Liver (tissue), 9 donors: ENCODE measurements around the gene IL26. TPM values are rescaled to one million over a fixed set of nuclear protein-coding genes. Genes with fewer than 3 reads are reported as not detected.

ENCODE experiments used
- DNase-seq: peaks from one replicate; pipeline ENCODE4 v3.0.0-alpha.2; 2017; ENCODE audit warnings: low spot score
- H3K27ac ChIP-seq, 2 donors: one replicate each; pipeline ENCODE4 v1.7.0; 2013; ENCODE audit warnings: inconsistent platforms in 2 of 2, low read length in 2 of 2, control low read depth in 1 of 2, low read depth in 1 of 2, mild to moderate bottlenecking in 1 of 2
- H3K27me3 ChIP-seq, 4 donors: one replicate each; pipeline versions ENCODE4 v1.6.1 to v1.7.0; 2013; ENCODE audit warnings: low read length in 3 of 4, inconsistent platforms in 1 of 4, mild to moderate bottlenecking in 1 of 4, moderate library complexity in 1 of 4; ENCODE audit not compliant: control insufficient read depth in 4 of 4, insufficient read depth in 4 of 4
- H3K36me3 ChIP-seq, 4 donors: one replicate each; pipeline versions ENCODE4 v1.6.1 to v1.7.0; 2013; ENCODE audit warnings: low read length in 3 of 4, mild to moderate bottlenecking in 3 of 4, low read depth in 1 of 4, moderate library complexity in 1 of 4; ENCODE audit not compliant: control insufficient read depth in 4 of 4, insufficient read depth in 3 of 4
- H3K4me1 ChIP-seq, 4 donors: one replicate each; pipeline versions ENCODE4 v1.6.1 to v1.7.0; 2013; ENCODE audit warnings: low read length in 3 of 4, mild to moderate bottlenecking in 3 of 4, moderate library complexity in 1 of 4; ENCODE audit not compliant: control insufficient read depth in 4 of 4, insufficient read depth in 4 of 4
- H3K4me3 ChIP-seq, 3 donors: one replicate each; pipeline versions ENCODE4 v1.6.1 to v1.7.0; 2013; ENCODE audit warnings: low read length in 3 of 3, control low read depth in 1 of 3, low read depth in 1 of 3, mild to moderate bottlenecking in 1 of 3
- H3K9ac ChIP-seq, 2 donors: one replicate each; pipeline ENCODE4 v1.7.0; 2013; ENCODE audit warnings: low read length in 2 of 2, mild to moderate bottlenecking in 2 of 2, moderate library complexity in 2 of 2, control low read depth in 1 of 2, low read depth in 1 of 2
- H3K9me3 ChIP-seq, 4 donors: one replicate each; pipeline versions ENCODE4 v1.6.1 to v1.7.0; 2013; ENCODE audit warnings: low read length in 3 of 4; ENCODE audit not compliant: control insufficient read depth in 4 of 4
- ATF3 ChIP-seq: IDR thresholded peaks from 2 replicates; pipeline ENCODE4 v1.6.1; 2016; ENCODE audit warnings: antibody characterized with exemption
- EGR1 ChIP-seq, 2 donors: IDR thresholded peaks; 2 replicates each; pipeline ENCODE4 v1.6.1; 2016 to 2018; ENCODE audit warnings: antibody characterized with exemption in 2 of 2, low read depth in 2 of 2
- FOXA1 ChIP-seq: IDR thresholded peaks from 2 replicates; pipeline ENCODE4 v1.6.1; 2016; ENCODE audit warnings: antibody characterized with exemption
- FOXA2 ChIP-seq: IDR thresholded peaks from 2 replicates; pipeline ENCODE4 v1.6.1; 2016; ENCODE audit warnings: antibody characterized with exemption
- GABPA ChIP-seq, 2 donors: IDR thresholded peaks in 1 of 2; conservative IDR thresholded peaks in 1 of 2; 2 replicates each; pipeline ENCODE4 v1.6.1; 2016; ENCODE audit warnings: antibody characterized with exemption in 2 of 2, mild to moderate bottlenecking in 1 of 2, moderate library complexity in 1 of 2
- HNF4A ChIP-seq, 2 donors: conservative IDR thresholded peaks; 2 replicates each; pipeline ENCODE4 v1.6.1; 2016; ENCODE audit warnings: antibody characterized with exemption in 2 of 2, mild to moderate bottlenecking in 2 of 2
- HNF4G ChIP-seq: IDR thresholded peaks from 2 replicates; pipeline ENCODE4 v1.6.1; 2016; ENCODE audit warnings: antibody characterized with exemption
- JUND ChIP-seq, 2 donors: IDR thresholded peaks; 2 replicates each; pipeline ENCODE4 v1.6.1; 2016; ENCODE audit warnings: antibody characterized with exemption in 2 of 2
- NR2F2 ChIP-seq: IDR thresholded peaks from 2 replicates; pipeline ENCODE4 v1.6.1; 2016; ENCODE audit warnings: antibody characterized with exemption
- RAD21 ChIP-seq, 2 donors: IDR thresholded peaks; 2 replicates each; pipeline ENCODE4 v1.6.1; 2016; ENCODE audit warnings: antibody characterized with exemption in 2 of 2, mild to moderate bottlenecking in 2 of 2
- REST ChIP-seq: IDR thresholded peaks from 2 replicates; pipeline ENCODE4 v1.6.1; 2016; ENCODE audit warnings: antibody characterized with exemption, mild to moderate bottlenecking
- RXRA ChIP-seq, 2 donors: IDR thresholded peaks; 2 replicates each; pipeline ENCODE4 v1.6.1; 2017 to 2018; ENCODE audit warnings: antibody characterized with exemption in 2 of 2, mild to moderate bottlenecking in 1 of 2
- SP1 ChIP-seq: IDR thresholded peaks from 2 replicates; pipeline ENCODE4 v1.6.1; 2018; ENCODE audit warnings: antibody characterized with exemption, mild to moderate bottlenecking
- TAF1 ChIP-seq: conservative IDR thresholded peaks from 2 replicates; pipeline ENCODE4 v1.6.1; 2016; ENCODE audit warnings: antibody characterized with exemption, mild to moderate bottlenecking
- YY1 ChIP-seq: IDR thresholded peaks from 2 replicates; pipeline ENCODE4 v1.6.1; 2016; ENCODE audit warnings: antibody characterized with exemption, mild to moderate bottlenecking
- WGBS: extraction: QIAGEN DNeasy Blood & Tissue Kit; methylation state at CpG from one replicate; pipeline ENCODE4 v1.1.7; 2013; 5-methylcytosine and 5-hydroxymethylcytosine counted together
- polyA plus RNA-seq, 2 donors: library from polyadenylated mRNA; stranded (reverse) in 1 of 2; unstranded in 1 of 2; fragments of 200-250 nt in 1 of 2; fragments of >200 nt in 1 of 2; fragmentation: Nextera tagmentation in 1 of 2; extraction: Ambion mirVana in 1 of 2; gene quantifications; one replicate each; pipeline versions ENCODE4 v1.2.1 to v1.2.3, GENCODE V29; 2013 to 2015
- total RNA-seq, 2 donors: library from RNA; depleted of rRNA; stranded (reverse); fragments of >200 nt; gene quantifications; one replicate each; pipeline ENCODE4 v1.2.3, GENCODE V29; 2014
- TF ChIP-seq, protein P1 (sequence below): IDR thresholded peaks from 2 replicates; pipeline ENCODE4 v1.6.1; 2016; ENCODE audit warnings: antibody characterized with exemption
- TF ChIP-seq, protein P2 (sequence below): IDR thresholded peaks from 2 replicates; pipeline ENCODE4 v1.6.1; 2016; ENCODE audit warnings: antibody characterized with exemption
- donor health status: healthy.
- donor health status: healthy.
- donor health status: healthy.
- donor health status: healthy.
- donor health status: healthy.

IL26 gene
- total and polyA plus RNA-seq, 4 donors = not detected

DNA sequence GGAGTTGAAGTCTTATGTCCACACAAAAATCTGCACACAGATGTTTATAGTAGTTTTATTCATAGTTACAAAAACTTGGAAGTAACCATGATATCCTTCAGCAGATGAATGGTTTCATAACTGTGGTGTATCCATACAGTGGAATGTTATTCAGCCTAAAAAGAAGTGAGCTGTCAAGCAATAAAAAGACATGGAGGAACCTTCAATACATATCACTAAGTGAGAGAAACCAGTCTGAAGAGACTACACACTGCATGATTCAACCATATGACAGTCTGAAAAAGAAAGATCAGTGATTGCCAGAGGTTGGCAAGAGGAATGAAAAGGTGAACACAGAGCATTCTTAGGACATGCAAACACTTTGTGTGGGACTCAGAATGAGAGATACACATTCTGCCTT is 47.4 kb downstream of the IL26 start:
- peaks cover 0 to 5% (median 0%) of the 10 kb centered on the region in 4 donors for H3K27me3 ChIP-seq
- TF ChIP-seq HNF4A (conservative IDR thresholded peaks at IDR 0.05) (no peak), GABPA (IDR thresholded peaks at IDR 0.05 in 1 of 2, conservative IDR thresholded peaks at IDR 0.05 in 1 of 2) (no peak), FOXA2 (no peak), HNF4G (no peak), RAD21 (IDR thresholded peaks at IDR 0.05) (no peak), SP1 (no peak), ATF3 (no peak), EGR1 (IDR thresholded peaks at IDR 0.05; ENCODE audit: low read depth in 2 of 2) (no peak)
- H3K9me3 ChIP-seq = peaks cover 0 to 4% (median 0%) of the 10 kb centered on the region in 4 donors
- H3K4me1 ChIP-seq = no peaks in the 10 kb centered on the region
- no peak overlapping the region for H3K4me3 ChIP-seq
- H3K27ac ChIP-seq = no peak overlapping the region
- no peak overlapping the region for H3K9ac ChIP-seq
- DNase-seq = no peak
- H3K36me3 ChIP-seq = no peaks in the 10 kb centered on the region

- TF ChIP-seq, protein P1, sequence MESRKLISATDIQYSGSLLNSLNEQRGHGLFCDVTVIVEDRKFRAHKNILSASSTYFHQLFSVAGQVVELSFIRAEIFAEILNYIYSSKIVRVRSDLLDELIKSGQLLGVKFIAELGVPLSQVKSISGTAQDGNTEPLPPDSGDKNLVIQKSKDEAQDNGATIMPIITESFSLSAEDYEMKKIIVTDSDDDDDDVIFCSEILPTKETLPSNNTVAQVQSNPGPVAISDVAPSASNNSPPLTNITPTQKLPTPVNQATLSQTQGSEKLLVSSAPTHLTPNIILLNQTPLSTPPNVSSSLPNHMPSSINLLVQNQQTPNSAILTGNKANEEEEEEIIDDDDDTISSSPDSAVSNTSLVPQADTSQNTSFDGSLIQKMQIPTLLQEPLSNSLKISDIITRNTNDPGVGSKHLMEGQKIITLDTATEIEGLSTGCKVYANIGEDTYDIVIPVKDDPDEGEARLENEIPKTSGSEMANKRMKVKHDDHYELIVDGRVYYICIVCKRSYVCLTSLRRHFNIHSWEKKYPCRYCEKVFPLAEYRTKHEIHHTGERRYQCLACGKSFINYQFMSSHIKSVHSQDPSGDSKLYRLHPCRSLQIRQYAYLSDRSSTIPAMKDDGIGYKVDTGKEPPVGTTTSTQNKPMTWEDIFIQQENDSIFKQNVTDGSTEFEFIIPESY = no peak
- TF ChIP-seq FOXA2 (no peak), JUND (IDR thresholded peaks at IDR 0.05) (no peak), NR2F2 (no peak), HNF4G (no peak), RXRA (IDR thresholded peaks at IDR 0.05) (no peak), SP1 (no peak), YY1 (no peak), REST (no peak), GABPA (IDR thresholded peaks at IDR 0.05 in 1 of 2, conservative IDR thresholded peaks at IDR 0.05 in 1 of 2) (no peak), HNF4A (conservative IDR thresholded peaks at IDR 0.05) (no peak), EGR1 (IDR thresholded peaks at IDR 0.05; ENCODE audit: low read depth in 2 of 2) (no peak), FOXA1 (no peak), TAF1 (no peak), ATF3 (no peak)
- TF ChIP-seq, protein P2, sequence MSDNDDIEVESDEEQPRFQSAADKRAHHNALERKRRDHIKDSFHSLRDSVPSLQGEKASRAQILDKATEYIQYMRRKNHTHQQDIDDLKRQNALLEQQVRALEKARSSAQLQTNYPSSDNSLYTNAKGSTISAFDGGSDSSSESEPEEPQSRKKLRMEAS = no peak
- no peak overlapping the region for H3K4me3 ChIP-seq
- H3K27ac ChIP-seq = no peak overlapping the region
- H3K9me3 ChIP-seq = peaks cover 0 to 4% (median 0%) of the 10 kb centered on the region in 4 donors
- peaks cover 0 to 5% (median 0%) of the 10 kb centered on the region in 4 donors for H3K27me3 ChIP-seq
- no peaks in the 10 kb centered on the region for H3K4me1 ChIP-seq
- 74% methylated on average over 2 of the region's 2 CpGs for WGBS
- no peaks in the 10 kb centered on the region for H3K36me3 ChIP-seq
- no peak for DNase-seq
- no peak overlapping the region for H3K9ac ChIP-seq
These were observed 48.0 kb downstream of the IL26 start for GRCh38 chr12:68177562-68177961.
